ENCODE measurements around the gene PRICKLE1.

GRCh38 chr12:42426746-42427145 lies 162.8 kb downstream of the PRICKLE1 start:
- TF ChIP-seq, protein P1, sequence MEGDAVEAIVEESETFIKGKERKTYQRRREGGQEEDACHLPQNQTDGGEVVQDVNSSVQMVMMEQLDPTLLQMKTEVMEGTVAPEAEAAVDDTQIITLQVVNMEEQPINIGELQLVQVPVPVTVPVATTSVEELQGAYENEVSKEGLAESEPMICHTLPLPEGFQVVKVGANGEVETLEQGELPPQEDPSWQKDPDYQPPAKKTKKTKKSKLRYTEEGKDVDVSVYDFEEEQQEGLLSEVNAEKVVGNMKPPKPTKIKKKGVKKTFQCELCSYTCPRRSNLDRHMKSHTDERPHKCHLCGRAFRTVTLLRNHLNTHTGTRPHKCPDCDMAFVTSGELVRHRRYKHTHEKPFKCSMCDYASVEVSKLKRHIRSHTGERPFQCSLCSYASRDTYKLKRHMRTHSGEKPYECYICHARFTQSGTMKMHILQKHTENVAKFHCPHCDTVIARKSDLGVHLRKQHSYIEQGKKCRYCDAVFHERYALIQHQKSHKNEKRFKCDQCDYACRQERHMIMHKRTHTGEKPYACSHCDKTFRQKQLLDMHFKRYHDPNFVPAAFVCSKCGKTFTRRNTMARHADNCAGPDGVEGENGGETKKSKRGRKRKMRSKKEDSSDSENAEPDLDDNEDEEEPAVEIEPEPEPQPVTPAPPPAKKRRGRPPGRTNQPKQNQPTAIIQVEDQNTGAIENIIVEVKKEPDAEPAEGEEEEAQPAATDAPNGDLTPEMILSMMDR (conservative IDR thresholded peaks at IDR 0.05 in 1 of 2, IDR thresholded peaks at IDR 0.05 in 1 of 2; ENCODE audit: extremely low read depth in 1 of 2, insufficient read depth in 1 of 2, low read depth in 1 of 2, low read length in 2 of 2), result no peak
- no peak for TF ChIP-seq EZH2 (IDR thresholded peaks at IDR 0.05; ENCODE audit: borderline replicate concordance, low read length)
